ENCODE results near the gene CACNA1D. TPM values are rescaled to one million over a fixed set of nuclear protein-coding genes. Genes with fewer than 3 reads are reported as not detected.

The CACNA1D gene
- total and polyA plus RNA-seq, 12 donors, result 0.04 to 1.9 (median 0.49) TPM

DNA sequence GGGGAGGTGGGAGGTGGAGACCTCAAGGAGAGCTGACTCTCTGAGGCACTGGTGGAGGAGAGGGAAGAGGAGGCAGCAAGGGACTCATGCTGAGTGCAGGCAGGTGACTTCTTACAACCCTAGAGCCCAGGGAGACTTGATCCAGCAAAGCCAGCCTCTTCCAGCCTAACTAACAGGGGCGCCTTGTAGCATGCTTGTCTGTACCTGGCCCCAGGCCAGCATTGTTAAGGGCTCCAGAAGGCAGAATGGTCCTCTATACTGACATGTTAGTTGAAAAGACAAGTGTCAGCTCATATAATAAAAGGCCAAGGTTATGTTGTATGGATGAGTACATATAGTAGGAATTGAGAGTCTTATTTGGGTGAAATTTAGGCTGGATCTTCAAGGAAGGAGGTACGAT, 286.4 kb downstream of the CACNA1D start:
- no peak for ATAC-seq
- DNase-seq, result no peak
- 77 to 81% methylated on average over 2 of the region's 2 CpGs for WGBS, 2 donors

DNA sequence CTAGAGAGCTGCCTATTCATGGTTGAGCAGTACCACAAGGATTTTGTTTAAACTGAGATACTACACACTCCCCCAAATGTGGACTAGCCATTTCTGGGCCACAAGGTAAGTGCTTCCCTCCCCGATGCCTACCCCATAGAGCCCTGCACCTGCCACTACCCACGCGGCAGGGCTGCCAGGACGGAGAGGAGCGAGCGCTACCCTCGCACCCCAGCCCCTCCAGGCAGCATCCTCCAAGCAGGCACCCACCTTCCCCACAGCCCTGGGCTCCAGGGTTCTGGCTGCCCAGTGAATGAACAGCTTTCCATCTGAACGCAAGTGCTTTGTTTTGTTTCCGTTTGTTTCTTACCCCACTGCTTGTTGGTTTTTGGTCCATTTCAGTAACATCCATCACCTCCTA, 292.6 kb downstream of the CACNA1D start:
- ATAC-seq, result no peak
- 88 to 89% methylated on average over 9 of the region's 9 CpGs for WGBS, 2 donors
- intact Hi-C loops (cut with DNase I), result no loop called here
- no peaks in the 10 kb centered on the region for H3K4me1 ChIP-seq
- DNase-seq, result no peak
- H3K9me3 ChIP-seq, result no peaks in the 10 kb centered on the region
- TF ChIP-seq, protein P1, sequence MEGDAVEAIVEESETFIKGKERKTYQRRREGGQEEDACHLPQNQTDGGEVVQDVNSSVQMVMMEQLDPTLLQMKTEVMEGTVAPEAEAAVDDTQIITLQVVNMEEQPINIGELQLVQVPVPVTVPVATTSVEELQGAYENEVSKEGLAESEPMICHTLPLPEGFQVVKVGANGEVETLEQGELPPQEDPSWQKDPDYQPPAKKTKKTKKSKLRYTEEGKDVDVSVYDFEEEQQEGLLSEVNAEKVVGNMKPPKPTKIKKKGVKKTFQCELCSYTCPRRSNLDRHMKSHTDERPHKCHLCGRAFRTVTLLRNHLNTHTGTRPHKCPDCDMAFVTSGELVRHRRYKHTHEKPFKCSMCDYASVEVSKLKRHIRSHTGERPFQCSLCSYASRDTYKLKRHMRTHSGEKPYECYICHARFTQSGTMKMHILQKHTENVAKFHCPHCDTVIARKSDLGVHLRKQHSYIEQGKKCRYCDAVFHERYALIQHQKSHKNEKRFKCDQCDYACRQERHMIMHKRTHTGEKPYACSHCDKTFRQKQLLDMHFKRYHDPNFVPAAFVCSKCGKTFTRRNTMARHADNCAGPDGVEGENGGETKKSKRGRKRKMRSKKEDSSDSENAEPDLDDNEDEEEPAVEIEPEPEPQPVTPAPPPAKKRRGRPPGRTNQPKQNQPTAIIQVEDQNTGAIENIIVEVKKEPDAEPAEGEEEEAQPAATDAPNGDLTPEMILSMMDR (IDR thresholded peaks at IDR 0.05), result no peak
- H3K27me3 ChIP-seq, result peaks cover 0 to 8% (median 0%) of the 10 kb centered on the region in 7 donors
- no peaks in the 10 kb centered on the region for H3K36me3 ChIP-seq
- no peak overlapping the region for H3K4me3 ChIP-seq
- H3K27ac ChIP-seq, result no peak overlapping the region

More for the DNA sequence above, 286.4 kb downstream of the CACNA1D start:
- no peaks in the 10 kb centered on the region for H3K4me1 ChIP-seq
- no peaks in the 10 kb centered on the region for H3K36me3 ChIP-seq
- TF ChIP-seq, protein P1 (IDR thresholded peaks at IDR 0.05), result no peak
- no peak overlapping the region for H3K4me3 ChIP-seq
- no peaks in the 10 kb centered on the region for H3K27me3 ChIP-seq
- no peak overlapping the region for H3K27ac ChIP-seq
- intact Hi-C loops (cut with DNase I), result no loop called here
- H3K9me3 ChIP-seq, result no peaks in the 10 kb centered on the region

DNA sequence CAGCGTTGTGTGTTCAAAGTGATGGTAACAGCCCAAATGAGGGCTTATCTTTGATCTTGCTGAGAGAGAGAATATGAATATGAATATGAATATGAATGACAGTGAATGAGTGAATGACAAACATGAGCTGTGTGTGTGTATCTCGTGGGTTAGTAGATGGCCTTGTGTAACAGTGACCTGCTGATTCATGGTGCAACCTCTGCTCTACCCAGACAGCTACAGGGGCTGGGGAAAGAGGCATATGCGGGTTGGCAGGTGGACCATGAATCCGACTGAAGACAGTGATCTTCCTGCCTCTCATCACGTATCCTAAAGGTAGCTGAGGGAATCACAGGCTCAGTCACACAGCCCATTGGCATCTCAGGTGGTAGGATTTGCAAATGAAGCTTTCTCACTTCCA, 293.6 kb downstream of the CACNA1D start:
- no peak for ATAC-seq
- intact Hi-C loops (cut with DNase I), result no loop called here
- DNase-seq, result no peak
- Histone ChIP-seq H3K4me3 (no peak overlapping the region), H3K4me1 (no peaks in the 10 kb centered on the region), H3K36me3 (no peaks in the 10 kb centered on the region), H3K9me3 (no peaks in the 10 kb centered on the region), H3K27ac (no peak overlapping the region), H3K27me3 (peaks cover 0 to 8% (median 0%) of the 10 kb centered on the region in 7 donors)
- TF ChIP-seq, protein P1 (IDR thresholded peaks at IDR 0.05), result no peak
- WGBS, 2 donors, result 72 to 73% methylated on average over 5 of the region's 5 CpGs

DNA sequence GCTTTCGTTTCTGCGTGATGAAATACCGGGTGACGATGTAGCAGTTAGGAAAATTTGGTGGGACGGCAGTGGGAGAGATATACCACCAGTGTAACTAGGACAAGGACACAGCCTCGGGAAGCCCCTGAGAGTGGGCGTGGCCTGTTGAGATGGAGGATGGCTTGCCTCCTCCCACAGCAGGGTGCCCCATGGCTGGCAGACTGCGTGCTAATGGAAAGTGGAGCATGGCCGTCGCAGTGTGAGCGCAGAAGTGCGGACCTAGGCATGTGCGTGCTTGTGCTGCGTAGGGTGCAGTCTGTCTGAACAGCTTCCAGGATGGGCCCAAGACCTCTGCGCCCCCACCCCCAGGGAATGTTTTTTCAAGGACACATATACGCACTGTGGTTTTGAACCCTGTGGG, 295.0 kb downstream of the CACNA1D start:
- Histone ChIP-seq H3K36me3 (no peaks in the 10 kb centered on the region), H3K27ac (no peak overlapping the region), H3K27me3 (peaks cover 0 to 8% (median 0%) of the 10 kb centered on the region in 7 donors), H3K9me3 (no peaks in the 10 kb centered on the region), H3K4me1 (no peaks in the 10 kb centered on the region), H3K4me3 (no peak overlapping the region)
- DNase-seq, result no peak
- TF ChIP-seq, protein P1 (IDR thresholded peaks at IDR 0.05), result no peak
- intact Hi-C loops (cut with DNase I), result no loop called here
- ATAC-seq, result peak in 1 of 8 donors; percentile 13
- 88 to 89% methylated on average over 16 of the region's 16 CpGs for WGBS, 2 donors
